Body of pancreas (tissue), 4 donors: ENCODE measurements around the gene CDK5RAP2. TPM values are rescaled to one million over a fixed set of nuclear protein-coding genes. Genes with fewer than 3 reads are reported as not detected.

Experiments used
- ATAC-seq: fragments of 150-250 bp; one replicate; pipeline ENCODE4 v1.9.1; 2016
- DNase-seq, 4 donors: peaks; one replicate each; pipeline ENCODE4 v3.0.0-alpha.2; 2019
- H3K27ac ChIP-seq, 4 donors: fragments of 200-600 bp; sonication (generic); 1 replicate in 3 of 4; 2 replicates in 1 of 4; pipeline versions ENCODE4 v1.5.1 to v1.6.1; 2016 to 2019; ENCODE audit warnings: mild to moderate bottlenecking in 1 of 4, mixed read lengths in 1 of 4, moderate library complexity in 1 of 4
- H3K27me3 ChIP-seq, 2 donors: fragments of 200-600 bp; sonication (generic); one replicate each; pipeline ENCODE4 v1.6.0; 2016; ENCODE audit warnings: mild to moderate bottlenecking in 1 of 2
- H3K36me3 ChIP-seq, 2 donors: fragments of 200-600 bp; sonication (generic); replicated peaks in 1 of 2; 2 replicates each; pipeline ENCODE4 v1.5.1; 2016; ENCODE audit warnings: low read depth in 2 of 2; ENCODE audit not compliant: insufficient read depth in 1 of 2
- H3K4me1 ChIP-seq: fragments of 200-600 bp; sonication (generic); one replicate; pipeline ENCODE4 v1.6.0; 2016
- H3K4me3 ChIP-seq, 2 donors: fragments of 200-600 bp; sonication (generic); 1 replicate in 1 of 2; 2 replicates in 1 of 2; pipeline ENCODE4 v1.5.1; 2016 to 2019
- H3K9me3 ChIP-seq, 3 donors: fragments of 200-600 bp; sonication (generic); 1 replicate in 2 of 3; 2 replicates in 1 of 3; pipeline ENCODE4 v1.5.1; 2016
- POLR2A ChIP-seq, 3 donors: fragments of 450-650 bp; IDR thresholded peaks; one replicate each; pipeline ENCODE4 v1.6.1; 2016; ENCODE audit warnings: antibody characterized with exemption in 3 of 3, mild to moderate bottlenecking in 2 of 3
- WGBS, 2 donors: methylation state at CpG; one replicate each; pipeline ENCODE4 v1.1.5; 2017; 5-methylcytosine and 5-hydroxymethylcytosine counted together
- intact Hi-C: fragments of 100-400 bp; cut with DNase I; formaldehyde crosslinking; loops from one replicate; pipeline ENCODE4 v1.15.1; 2023
- total RNA-seq, 2 donors: library from RNA; depleted of rRNA; stranded (reverse); fragments of >200 nt; gene quantifications; one replicate each; pipeline ENCODE4 v1.1.0, GENCODE V29; 2016
- TF ChIP-seq, protein P1 (sequence below), 7 experiments: fragments of 450-650 bp in 4 of 7; fragments of 200-600 bp in 3 of 7; sonication (generic) in 3 of 7; IDR thresholded peaks; one replicate each; pipeline ENCODE4 v1.5.1; 2016 to 2019; ENCODE audit warnings: antibody characterized with exemption in 7 of 7

Gene CDK5RAP2
- total RNA-seq, 2 donors from 2014 or later, result 21.5 to 45.5 TPM

- Histone ChIP-seq H3K27ac (no peak overlapping the region), H3K27me3 (no peaks in the 10 kb centered on the region), H3K4me3 (no peak overlapping the region), H3K4me1 (no peaks in the 10 kb centered on the region), H3K9me3 (no peaks in the 10 kb centered on the region), H3K36me3 (peaks cover 0 to 18% of the 10 kb centered on the region in 2 donors)
- DNase-seq, result no peak
- intact Hi-C loops, result no loop called here
- WGBS, 2 donors, result 80 to 86% methylated on average over 13 of the region's 13 CpGs
- ATAC-seq, result no peak
- TF ChIP-seq, protein P1, sequence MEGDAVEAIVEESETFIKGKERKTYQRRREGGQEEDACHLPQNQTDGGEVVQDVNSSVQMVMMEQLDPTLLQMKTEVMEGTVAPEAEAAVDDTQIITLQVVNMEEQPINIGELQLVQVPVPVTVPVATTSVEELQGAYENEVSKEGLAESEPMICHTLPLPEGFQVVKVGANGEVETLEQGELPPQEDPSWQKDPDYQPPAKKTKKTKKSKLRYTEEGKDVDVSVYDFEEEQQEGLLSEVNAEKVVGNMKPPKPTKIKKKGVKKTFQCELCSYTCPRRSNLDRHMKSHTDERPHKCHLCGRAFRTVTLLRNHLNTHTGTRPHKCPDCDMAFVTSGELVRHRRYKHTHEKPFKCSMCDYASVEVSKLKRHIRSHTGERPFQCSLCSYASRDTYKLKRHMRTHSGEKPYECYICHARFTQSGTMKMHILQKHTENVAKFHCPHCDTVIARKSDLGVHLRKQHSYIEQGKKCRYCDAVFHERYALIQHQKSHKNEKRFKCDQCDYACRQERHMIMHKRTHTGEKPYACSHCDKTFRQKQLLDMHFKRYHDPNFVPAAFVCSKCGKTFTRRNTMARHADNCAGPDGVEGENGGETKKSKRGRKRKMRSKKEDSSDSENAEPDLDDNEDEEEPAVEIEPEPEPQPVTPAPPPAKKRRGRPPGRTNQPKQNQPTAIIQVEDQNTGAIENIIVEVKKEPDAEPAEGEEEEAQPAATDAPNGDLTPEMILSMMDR (IDR thresholded peaks at IDR 0.05), result no peak
- TF ChIP-seq POLR2A (IDR thresholded peaks at IDR 0.05), result no peak
Observed at GRCh38 chr9:120394058-120394669, 185.8 kb downstream of the CDK5RAP2 start.

DNA sequence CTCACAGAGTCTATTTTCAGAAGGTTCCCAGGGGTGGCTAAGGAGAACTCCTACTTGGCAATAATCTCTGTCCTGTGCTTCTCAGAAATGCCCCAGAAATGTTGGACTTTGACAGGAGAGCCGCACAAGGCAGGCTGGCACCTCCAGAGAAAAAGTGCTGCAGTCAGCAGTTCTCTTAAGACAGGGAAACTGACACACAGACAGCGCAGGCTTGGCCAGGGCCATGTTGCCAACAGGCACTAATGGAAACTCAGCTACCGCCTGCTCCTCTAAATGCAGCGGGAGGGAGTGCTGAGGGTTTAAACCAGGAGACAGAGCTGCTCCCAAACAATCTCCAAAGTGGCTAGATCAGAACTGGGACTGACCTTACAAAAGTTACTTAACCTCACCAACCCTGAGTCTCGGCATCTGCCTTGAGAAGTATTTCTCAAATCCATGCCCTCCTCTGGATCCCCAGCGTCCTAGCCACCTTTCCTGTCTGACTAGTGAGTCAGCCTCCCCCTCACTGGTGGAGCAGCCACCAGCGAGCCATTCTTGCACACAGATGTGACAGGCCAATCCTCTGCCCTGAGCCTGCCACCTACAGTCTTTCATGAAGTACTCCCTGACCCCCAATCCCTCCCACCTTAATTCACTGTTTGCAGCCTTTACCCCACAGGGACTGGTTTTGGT lies 186.4 kb downstream of the CDK5RAP2 start:
- Histone ChIP-seq H3K4me1 (no peaks in the 10 kb centered on the region), H3K4me3 (no peak overlapping the region), H3K9me3 (no peaks in the 10 kb centered on the region), H3K36me3 (peaks cover 0 to 14% of the 10 kb centered on the region in 2 donors), H3K27me3 (no peaks in the 10 kb centered on the region), H3K27ac (no peak overlapping the region)
- ATAC-seq, result no peak
- TF ChIP-seq, protein P1 (IDR thresholded peaks at IDR 0.05), result no peak
- intact Hi-C loops, result no loop called here
- 80 to 82% methylated on average over 6 to 7 of the region's 7 CpGs for WGBS, 2 donors
- no peak for DNase-seq

DNA sequence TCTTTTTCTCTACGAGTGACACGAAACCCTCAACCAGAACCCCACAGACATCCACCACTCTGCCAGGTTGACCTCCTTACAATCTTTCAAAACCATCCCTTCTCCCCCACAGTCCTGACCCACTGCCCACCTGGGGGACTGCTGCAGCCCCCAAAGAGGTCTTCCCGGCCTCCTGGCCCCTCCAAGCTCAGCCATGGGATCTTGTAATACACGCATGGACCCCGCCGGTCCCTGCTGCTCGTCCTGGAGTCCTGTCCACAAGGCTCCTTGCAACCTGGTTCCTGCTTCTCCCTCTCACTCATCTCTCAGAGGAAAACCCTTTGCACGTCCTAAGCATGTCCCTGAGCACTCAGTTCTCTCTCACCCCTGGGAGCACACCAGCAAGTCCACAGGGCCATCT lies 187.3 kb downstream of the CDK5RAP2 start:
- WGBS, 2 donors, result 94 to 95% methylated on average over 8 of the region's 8 CpGs
- Histone ChIP-seq H3K27ac (no peak overlapping the region), H3K27me3 (no peaks in the 10 kb centered on the region), H3K4me1 (no peaks in the 10 kb centered on the region), H3K9me3 (no peaks in the 10 kb centered on the region), H3K4me3 (no peak overlapping the region), H3K36me3 (peaks cover 0 to 14% of the 10 kb centered on the region in 2 donors)
- DNase-seq, result no peak
- intact Hi-C loops, result no loop called here
- no peak for TF ChIP-seq POLR2A (IDR thresholded peaks at IDR 0.05)
- TF ChIP-seq, protein P1 (IDR thresholded peaks at IDR 0.05), result no peak
- no peak for ATAC-seq

DNA sequence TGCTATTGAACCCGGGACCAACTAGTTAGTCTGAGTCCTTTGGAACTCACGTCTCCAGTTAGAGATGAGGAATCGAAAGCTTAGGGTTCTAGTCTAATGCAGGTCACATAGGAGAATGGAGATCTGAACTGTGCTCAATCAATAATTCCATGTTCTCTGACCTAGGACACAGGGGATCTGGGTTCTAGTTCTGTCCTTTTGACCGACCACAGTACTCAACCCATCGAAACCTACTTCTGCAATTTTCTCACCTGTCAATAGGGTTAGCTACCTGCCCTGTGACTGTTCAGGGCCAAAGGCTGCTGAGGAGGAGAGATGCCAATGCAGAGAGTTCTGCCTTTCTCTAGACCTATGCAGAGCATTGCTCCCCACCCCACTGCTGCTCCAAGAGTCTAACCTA lies 187.7 kb downstream of the CDK5RAP2 start:
- Histone ChIP-seq H3K27ac (no peak overlapping the region), H3K36me3 (peaks cover 0 to 14% of the 10 kb centered on the region in 2 donors), H3K4me1 (no peaks in the 10 kb centered on the region), H3K27me3 (no peaks in the 10 kb centered on the region), H3K9me3 (no peaks in the 10 kb centered on the region), H3K4me3 (no peak overlapping the region)
- 93 to 97% methylated on average over 5 of the region's 5 CpGs for WGBS, 2 donors
- intact Hi-C loops, result no loop called here
- ATAC-seq (no peak), DNase-seq (no peak)
- TF ChIP-seq POLR2A (IDR thresholded peaks at IDR 0.05), result no peak
- TF ChIP-seq, protein P1 (IDR thresholded peaks at IDR 0.05), result no peak

GRCh38 chr9:120391691-120392090 lies 188.3 kb downstream of the CDK5RAP2 start:
- no peak overlapping the region for H3K4me3 ChIP-seq
- H3K27ac ChIP-seq, result no peak overlapping the region
- DNase-seq (no peak), ATAC-seq (no peak)
- intact Hi-C loops, result no loop called here
- WGBS, 2 donors, result 94 to 97% methylated on average over 5 of the region's 5 CpGs
- no peaks in the 10 kb centered on the region for H3K27me3 ChIP-seq
- H3K4me1 ChIP-seq, result peaks cover 4% of the 10 kb centered on the region
- TF ChIP-seq POLR2A (IDR thresholded peaks at IDR 0.05), result no peak
- TF ChIP-seq, protein P1 (IDR thresholded peaks at IDR 0.05), result no peak
- H3K9me3 ChIP-seq, result no peaks in the 10 kb centered on the region
- peaks cover 0 to 14% of the 10 kb centered on the region in 2 donors for H3K36me3 ChIP-seq
